GM21576 (cell line): Measurements from ENCODE around the gene AWAT2.
"Not testable (repeated sequence)": the region's sequence is repeated elsewhere in the genome, so short reads cannot be mapped to it uniquely, and the experiment has no call there.

ENCODE experiments used
- ATAC-seq: cut with Tn5 transposase; IDR thresholded peaks from one replicate; pipeline ENCODE4 v1.9.1; 2021; ENCODE audit warnings: mild to moderate bottlenecking, moderate library complexity; ENCODE audit not compliant: unreplicated experiment

The AWAT2 gene

GRCh38 chrX:70001708-70002341 is 47.9 kb downstream of the AWAT2 start:
- ATAC-seq = no peak

- ATAC-seq = no peak
These were observed 48.5 kb downstream of the AWAT2 start for GRCh38 chrX:70001269-70001668.

GRCh38 chrX:69998299-69998698 is 51.4 kb downstream of the AWAT2 start:
- ATAC-seq = not testable (repeated sequence)

- no peak for ATAC-seq
These were observed 53.6 kb downstream of the AWAT2 start for GRCh38 chrX:69996113-69996468.

GRCh38 chrX:69995362-69996112 is 54.2 kb downstream of the AWAT2 start:
- ATAC-seq = no peak

- no peak for ATAC-seq
These were observed 56.2 kb downstream of the AWAT2 start for GRCh38 chrX:69993494-69993893.

- ATAC-seq = no peak
These were observed 58.1 kb downstream of the AWAT2 start for GRCh38 chrX:69991685-69992084.
